SK-N-SH treated with all-trans-retinoic acid at 6 μM for 48 hours (cell line): Measurements from ENCODE around the gene LHX6.

Experiments used
- ARNTL ChIP-seq: fragments of 450-650 bp; formaldehyde crosslinking; IDR thresholded peaks from 2 replicates; pipeline ENCODE4 v1.5.0; 2020; ENCODE audit warnings: low read depth, mild to moderate bottlenecking, moderate library complexity, borderline replicate concordance
- CSDC2 ChIP-seq: fragments of 250-450 bp; sonication (Bioruptor Pico); IDR thresholded peaks from 2 replicates; pipeline ENCODE4 v1.5.0; 2020; ENCODE audit warnings: mild to moderate bottlenecking, moderate library complexity
- RARB ChIP-seq: fragments of 250-450 bp; sonication (Bioruptor Pico); IDR thresholded peaks from 2 replicates; pipeline ENCODE4 v1.8.0; 2021; ENCODE audit warnings: mild to moderate bottlenecking, moderate library complexity
- TCF4 ChIP-seq: fragments of 250-450 bp; sonication (Bioruptor Pico); IDR thresholded peaks from 2 replicates; pipeline ENCODE4 v1.8.0; 2021; ENCODE audit warnings: mild to moderate bottlenecking, moderate library complexity, borderline replicate concordance
- ZFP3 ChIP-seq: fragments of 250-450 bp; sonication (Bioruptor Pico); IDR thresholded peaks from 2 replicates; pipeline ENCODE4 v1.5.0; 2020; ENCODE audit warnings: mild to moderate bottlenecking, moderate library complexity
- ZNF70 ChIP-seq: fragments of 450-650 bp; formaldehyde crosslinking; IDR thresholded peaks from 2 replicates; pipeline ENCODE4 v1.5.0; 2020; ENCODE audit warnings: mild to moderate bottlenecking, moderate library complexity
- ZNF8 ChIP-seq: fragments of 450-650 bp; formaldehyde crosslinking; IDR thresholded peaks from 2 replicates; pipeline ENCODE4 v1.5.0; 2020; ENCODE audit warnings: mild to moderate bottlenecking, moderate library complexity
- TF ChIP-seq, protein P1 (sequence below): fragments of 250-450 bp; sonication (Bioruptor Pico); IDR thresholded peaks from 2 replicates; pipeline ENCODE4 v1.8.0; 2020; ENCODE audit warnings: mild to moderate bottlenecking, moderate library complexity, borderline replicate concordance
- TF ChIP-seq, protein P2 (sequence below): fragments of 250-450 bp; sonication (Bioruptor Pico); IDR thresholded peaks from 2 replicates; pipeline ENCODE4 v1.8.0; 2021; ENCODE audit warnings: low read depth, mild to moderate bottlenecking, moderate library complexity, borderline replicate concordance

DNA sequence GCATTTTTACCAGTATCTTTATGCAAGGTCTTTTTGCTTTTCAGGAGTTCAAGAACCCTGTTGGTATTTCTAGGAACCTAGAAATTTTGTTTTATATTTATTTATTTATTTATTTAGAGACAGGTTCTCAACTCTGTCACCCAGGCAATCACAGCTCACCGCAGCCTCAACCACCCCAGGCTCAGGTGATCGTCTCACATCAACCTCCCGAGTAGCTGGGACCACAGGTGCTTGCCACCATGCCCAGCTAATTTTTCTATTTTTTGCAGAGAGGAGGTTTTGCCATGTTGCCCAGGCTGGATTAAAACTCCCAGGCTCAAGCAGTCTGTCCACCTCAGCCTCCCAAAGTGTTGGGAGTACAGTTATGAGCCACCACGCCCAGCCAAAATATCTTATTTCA, 32.9 kb downstream of the LHX6 start:
- TF ChIP-seq CSDC2 (CRISPR knock-in tag) (no peak), RARB (CRISPR knock-in tag) (no peak), ARNTL (CRISPR knock-in tag) (no peak), ZNF70 (no peak), ZFP3 (CRISPR knock-in tag) (no peak), TCF4 (CRISPR knock-in tag) (no peak), ZNF8 (CRISPR knock-in tag) (no peak)
- TF ChIP-seq, protein P1, sequence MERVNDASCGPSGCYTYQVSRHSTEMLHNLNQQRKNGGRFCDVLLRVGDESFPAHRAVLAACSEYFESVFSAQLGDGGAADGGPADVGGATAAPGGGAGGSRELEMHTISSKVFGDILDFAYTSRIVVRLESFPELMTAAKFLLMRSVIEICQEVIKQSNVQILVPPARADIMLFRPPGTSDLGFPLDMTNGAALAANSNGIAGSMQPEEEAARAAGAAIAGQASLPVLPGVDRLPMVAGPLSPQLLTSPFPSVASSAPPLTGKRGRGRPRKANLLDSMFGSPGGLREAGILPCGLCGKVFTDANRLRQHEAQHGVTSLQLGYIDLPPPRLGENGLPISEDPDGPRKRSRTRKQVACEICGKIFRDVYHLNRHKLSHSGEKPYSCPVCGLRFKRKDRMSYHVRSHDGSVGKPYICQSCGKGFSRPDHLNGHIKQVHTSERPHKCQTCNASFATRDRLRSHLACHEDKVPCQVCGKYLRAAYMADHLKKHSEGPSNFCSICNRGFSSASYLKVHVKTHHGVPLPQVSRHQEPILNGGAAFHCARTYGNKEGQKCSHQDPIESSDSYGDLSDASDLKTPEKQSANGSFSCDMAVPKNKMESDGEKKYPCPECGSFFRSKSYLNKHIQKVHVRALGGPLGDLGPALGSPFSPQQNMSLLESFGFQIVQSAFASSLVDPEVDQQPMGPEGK, result no peak
- TF ChIP-seq, protein P2, sequence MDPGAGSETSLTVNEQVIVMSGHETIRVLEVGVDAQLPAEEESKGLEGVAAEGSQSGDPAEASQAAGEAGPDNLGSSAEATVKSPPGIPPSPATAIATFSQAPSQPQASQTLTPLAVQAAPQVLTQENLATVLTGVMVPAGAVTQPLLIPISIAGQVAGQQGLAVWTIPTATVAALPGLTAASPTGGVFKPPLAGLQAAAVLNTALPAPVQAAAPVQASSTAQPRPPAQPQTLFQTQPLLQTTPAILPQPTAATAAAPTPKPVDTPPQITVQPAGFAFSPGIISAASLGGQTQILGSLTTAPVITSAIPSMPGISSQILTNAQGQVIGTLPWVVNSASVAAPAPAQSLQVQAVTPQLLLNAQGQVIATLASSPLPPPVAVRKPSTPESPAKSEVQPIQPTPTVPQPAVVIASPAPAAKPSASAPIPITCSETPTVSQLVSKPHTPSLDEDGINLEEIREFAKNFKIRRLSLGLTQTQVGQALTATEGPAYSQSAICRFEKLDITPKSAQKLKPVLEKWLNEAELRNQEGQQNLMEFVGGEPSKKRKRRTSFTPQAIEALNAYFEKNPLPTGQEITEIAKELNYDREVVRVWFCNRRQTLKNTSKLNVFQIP (CRISPR knock-in tag), result no peak
